ENCODE results near the gene HTR2A. TPM values are rescaled to one million over a fixed set of nuclear protein-coding genes. Genes with fewer than 3 reads are reported as not detected.

Gene HTR2A
- total RNA-seq, 1 experiment from 2014 or later, result not detected

DNA sequence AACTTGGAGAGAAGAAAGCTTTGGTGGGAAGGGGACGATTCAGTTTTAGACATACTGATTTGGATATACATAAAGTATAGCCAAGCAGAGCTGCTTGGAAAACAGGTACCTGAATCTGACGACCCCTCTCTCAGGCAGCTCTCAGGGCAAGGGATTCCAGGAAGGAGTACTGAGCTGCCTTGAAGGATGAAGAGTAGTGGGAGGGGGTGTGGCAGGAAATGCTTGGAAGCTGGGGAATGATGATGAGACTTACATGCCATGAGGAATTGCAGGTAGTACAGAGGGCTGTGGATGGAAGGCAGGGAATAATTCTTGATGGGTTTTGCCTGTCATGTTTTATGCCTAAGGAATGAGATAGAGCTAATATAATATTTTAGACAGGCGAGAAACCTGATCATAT is 38.7 kb downstream of the HTR2A start:
- TF ChIP-seq POLR2AphosphoS5 (IDR thresholded peaks at IDR 0.05; ENCODE audit: low read depth, low read length) (no peak), SIN3A (IDR thresholded peaks at IDR 0.05; ENCODE audit: borderline replicate concordance, insufficient read depth, low read depth, low read length) (no peak), TCF7L2 (IDR thresholded peaks at IDR 0.05; ENCODE audit: low read depth, low read length) (no peak)
- TF ChIP-seq, protein P1, sequence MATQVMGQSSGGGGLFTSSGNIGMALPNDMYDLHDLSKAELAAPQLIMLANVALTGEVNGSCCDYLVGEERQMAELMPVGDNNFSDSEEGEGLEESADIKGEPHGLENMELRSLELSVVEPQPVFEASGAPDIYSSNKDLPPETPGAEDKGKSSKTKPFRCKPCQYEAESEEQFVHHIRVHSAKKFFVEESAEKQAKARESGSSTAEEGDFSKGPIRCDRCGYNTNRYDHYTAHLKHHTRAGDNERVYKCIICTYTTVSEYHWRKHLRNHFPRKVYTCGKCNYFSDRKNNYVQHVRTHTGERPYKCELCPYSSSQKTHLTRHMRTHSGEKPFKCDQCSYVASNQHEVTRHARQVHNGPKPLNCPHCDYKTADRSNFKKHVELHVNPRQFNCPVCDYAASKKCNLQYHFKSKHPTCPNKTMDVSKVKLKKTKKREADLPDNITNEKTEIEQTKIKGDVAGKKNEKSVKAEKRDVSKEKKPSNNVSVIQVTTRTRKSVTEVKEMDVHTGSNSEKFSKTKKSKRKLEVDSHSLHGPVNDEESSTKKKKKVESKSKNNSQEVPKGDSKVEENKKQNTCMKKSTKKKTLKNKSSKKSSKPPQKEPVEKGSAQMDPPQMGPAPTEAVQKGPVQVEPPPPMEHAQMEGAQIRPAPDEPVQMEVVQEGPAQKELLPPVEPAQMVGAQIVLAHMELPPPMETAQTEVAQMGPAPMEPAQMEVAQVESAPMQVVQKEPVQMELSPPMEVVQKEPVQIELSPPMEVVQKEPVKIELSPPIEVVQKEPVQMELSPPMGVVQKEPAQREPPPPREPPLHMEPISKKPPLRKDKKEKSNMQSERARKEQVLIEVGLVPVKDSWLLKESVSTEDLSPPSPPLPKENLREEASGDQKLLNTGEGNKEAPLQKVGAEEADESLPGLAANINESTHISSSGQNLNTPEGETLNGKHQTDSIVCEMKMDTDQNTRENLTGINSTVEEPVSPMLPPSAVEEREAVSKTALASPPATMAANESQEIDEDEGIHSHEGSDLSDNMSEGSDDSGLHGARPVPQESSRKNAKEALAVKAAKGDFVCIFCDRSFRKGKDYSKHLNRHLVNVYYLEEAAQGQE (IDR thresholded peaks at IDR 0.05; ENCODE audit: insufficient read depth in 1 of 2, low read depth in 2 of 2, low read length in 1 of 2), result no peak
- TF ChIP-seq, protein P2, sequence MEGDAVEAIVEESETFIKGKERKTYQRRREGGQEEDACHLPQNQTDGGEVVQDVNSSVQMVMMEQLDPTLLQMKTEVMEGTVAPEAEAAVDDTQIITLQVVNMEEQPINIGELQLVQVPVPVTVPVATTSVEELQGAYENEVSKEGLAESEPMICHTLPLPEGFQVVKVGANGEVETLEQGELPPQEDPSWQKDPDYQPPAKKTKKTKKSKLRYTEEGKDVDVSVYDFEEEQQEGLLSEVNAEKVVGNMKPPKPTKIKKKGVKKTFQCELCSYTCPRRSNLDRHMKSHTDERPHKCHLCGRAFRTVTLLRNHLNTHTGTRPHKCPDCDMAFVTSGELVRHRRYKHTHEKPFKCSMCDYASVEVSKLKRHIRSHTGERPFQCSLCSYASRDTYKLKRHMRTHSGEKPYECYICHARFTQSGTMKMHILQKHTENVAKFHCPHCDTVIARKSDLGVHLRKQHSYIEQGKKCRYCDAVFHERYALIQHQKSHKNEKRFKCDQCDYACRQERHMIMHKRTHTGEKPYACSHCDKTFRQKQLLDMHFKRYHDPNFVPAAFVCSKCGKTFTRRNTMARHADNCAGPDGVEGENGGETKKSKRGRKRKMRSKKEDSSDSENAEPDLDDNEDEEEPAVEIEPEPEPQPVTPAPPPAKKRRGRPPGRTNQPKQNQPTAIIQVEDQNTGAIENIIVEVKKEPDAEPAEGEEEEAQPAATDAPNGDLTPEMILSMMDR (IDR thresholded peaks at IDR 0.05), result no peak
- BruUV-seq (replicated peaks), result no TSS peak
- ChIA-PET POLR2A (no interaction called here), CTCF (no interaction called here)
- no peak for DNase-seq (ENCODE audit: low read depth, low spot score)
- Histone ChIP-seq H3K4me3 (ENCODE audit: low read depth in 2 of 2, low read length in 2 of 2) (no peak overlapping the region), H3K36me3 (ENCODE audit: control insufficient read depth, insufficient read depth, low read length) (no peaks in the 10 kb centered on the region), H3K9me3 (ENCODE audit: control insufficient read depth, insufficient read depth, low read depth, low read length) (no peaks in the 10 kb centered on the region), H3K27ac (ENCODE audit: low read length) (no peak overlapping the region), H3K4me1 (ENCODE audit: control insufficient read depth, insufficient read depth, low read length) (no peaks in the 10 kb centered on the region), H3K27me3 (ENCODE audit: control insufficient read depth, insufficient read depth, low read length) (no peaks in the 10 kb centered on the region)
- ATAC-seq, result no peak
- in situ Hi-C loops (cut with HindIII; ENCODE audit: low pct_unique_long_range_greater_than_20kb, low sequenced_read_pairs) (no loop called here), intact Hi-C loops (cut with micrococcal nuclease; ENCODE audit: unreplicated experiment) (no loop called here)

DNA sequence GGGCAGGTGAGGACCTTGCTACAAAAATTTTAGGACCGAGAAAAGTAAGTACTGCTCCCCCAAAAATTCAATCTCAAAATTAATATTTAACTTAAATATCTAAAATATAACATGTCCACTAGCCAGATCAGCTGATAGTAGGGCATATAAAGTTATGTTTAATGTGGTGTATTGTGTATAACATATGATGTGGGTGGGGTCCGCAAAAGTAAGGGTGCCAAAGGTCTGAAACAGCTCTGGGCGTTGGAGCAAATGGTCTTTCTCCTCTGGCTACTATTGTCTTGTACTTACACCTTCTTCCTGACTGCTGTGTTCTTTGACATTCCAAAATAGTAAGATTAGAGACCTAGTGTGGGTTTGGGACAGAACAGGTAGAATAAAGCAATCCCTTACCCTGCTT is 41.2 kb downstream of the HTR2A start:
- DNase-seq (ENCODE audit: low read depth, low spot score) (no peak), ATAC-seq (no peak)
- TF ChIP-seq, protein P1 (IDR thresholded peaks at IDR 0.05; ENCODE audit: insufficient read depth in 1 of 2, low read depth in 2 of 2, low read length in 1 of 2), result no peak
- TF ChIP-seq SIN3A (IDR thresholded peaks at IDR 0.05; ENCODE audit: borderline replicate concordance, insufficient read depth, low read depth, low read length), result no peak
- TF ChIP-seq TCF7L2 (IDR thresholded peaks at IDR 0.05; ENCODE audit: low read depth, low read length), result no peak
- TF ChIP-seq, protein P2 (IDR thresholded peaks at IDR 0.05), result no peak
- no peak for TF ChIP-seq POLR2AphosphoS5 (IDR thresholded peaks at IDR 0.05; ENCODE audit: low read depth, low read length)
- CTCF ChIA-PET, result no interaction called here
- Histone ChIP-seq H3K27ac (ENCODE audit: low read length) (no peak overlapping the region), H3K36me3 (ENCODE audit: control insufficient read depth, insufficient read depth, low read length) (no peaks in the 10 kb centered on the region), H3K9me3 (ENCODE audit: control insufficient read depth, insufficient read depth, low read depth, low read length) (no peaks in the 10 kb centered on the region), H3K27me3 (ENCODE audit: control insufficient read depth, insufficient read depth, low read length) (no peaks in the 10 kb centered on the region), H3K4me1 (ENCODE audit: control insufficient read depth, insufficient read depth, low read length) (no peaks in the 10 kb centered on the region), H3K4me3 (ENCODE audit: low read depth in 2 of 2, low read length in 2 of 2) (no peak overlapping the region)
- intact Hi-C loops (cut with micrococcal nuclease; ENCODE audit: unreplicated experiment), result no loop called here
- in situ Hi-C loops (cut with HindIII; ENCODE audit: low pct_unique_long_range_greater_than_20kb, low sequenced_read_pairs), result no loop called here
- POLR2A ChIA-PET, result no interaction called here
- BruUV-seq (replicated peaks), result no TSS peak
